Measurements from ENCODE around the gene SERTAD1. TPM values are rescaled to one million over a fixed set of nuclear protein-coding genes. Genes with fewer than 3 reads are reported as not detected.
"Not testable (repeated sequence)": the region's sequence is repeated elsewhere in the genome, so short reads cannot be mapped to it uniquely, and the experiment has no call there.

SERTAD1 gene
- total and polyA plus RNA-seq, 5 experiments from 2014 or later = 2.6 to 10.4 (median 6.2) TPM

DNA sequence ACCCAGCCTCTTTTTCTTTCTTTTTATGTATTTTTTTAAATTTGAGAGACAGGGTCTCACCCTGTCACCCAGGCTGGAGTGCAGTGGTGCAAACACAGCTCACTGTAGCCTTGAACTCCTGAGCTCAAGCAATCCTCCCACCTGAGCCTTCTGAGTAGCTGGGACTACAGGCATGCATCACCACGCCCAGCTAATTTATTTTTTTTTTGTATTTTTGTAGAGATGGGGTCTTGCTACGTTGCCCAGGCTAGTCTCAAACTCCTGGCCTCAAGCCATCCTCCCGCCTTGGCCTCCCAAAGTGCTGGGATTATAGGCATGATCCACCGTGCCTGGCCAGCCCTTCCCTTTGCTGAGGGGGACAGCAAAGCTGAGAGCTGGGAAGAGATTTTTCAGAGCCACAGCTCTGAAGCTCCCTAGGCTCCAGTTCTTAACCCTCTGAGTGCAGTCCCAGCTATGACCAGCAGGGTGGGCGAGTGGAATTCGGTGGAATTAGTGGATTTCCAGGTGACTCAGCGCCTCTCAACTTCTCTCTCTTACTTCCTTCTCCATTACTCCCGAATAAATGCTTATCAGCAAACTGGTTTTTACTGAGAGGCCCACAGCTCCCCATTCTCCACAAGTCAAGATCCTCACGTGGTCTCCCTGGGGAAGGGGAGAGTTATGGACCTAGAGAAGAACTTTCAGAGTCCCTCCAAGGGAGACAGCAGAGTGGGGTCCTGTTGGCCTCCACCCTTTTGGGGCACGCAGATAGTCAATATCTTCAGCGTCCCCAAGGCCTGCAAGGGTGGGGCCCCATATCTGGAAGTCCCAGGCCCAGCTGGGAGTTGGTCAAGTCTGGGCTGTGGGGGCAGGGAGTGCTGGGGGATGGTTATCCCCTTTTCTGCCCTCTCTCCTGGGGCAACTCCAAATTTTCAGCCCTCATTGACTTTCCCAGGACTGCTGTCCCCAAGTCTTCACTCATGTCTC lies 38.5 kb upstream of the SERTAD1 start:
- H3K27ac Mint-ChIP-seq = peak overlapping the region in 6 of 10 donors; percentile 35 to 96 (median 86)
- POLR2A ChIA-PET = interaction anchor here (0.6 to 3.2 kb wide), 11 partner anchors 16 to 649 kb away, joined by 3 to 21 read pairs (median 6); partner anchors contain the start of genes AKT2, C19orf47, LTBP4 and PLD3

DNA sequence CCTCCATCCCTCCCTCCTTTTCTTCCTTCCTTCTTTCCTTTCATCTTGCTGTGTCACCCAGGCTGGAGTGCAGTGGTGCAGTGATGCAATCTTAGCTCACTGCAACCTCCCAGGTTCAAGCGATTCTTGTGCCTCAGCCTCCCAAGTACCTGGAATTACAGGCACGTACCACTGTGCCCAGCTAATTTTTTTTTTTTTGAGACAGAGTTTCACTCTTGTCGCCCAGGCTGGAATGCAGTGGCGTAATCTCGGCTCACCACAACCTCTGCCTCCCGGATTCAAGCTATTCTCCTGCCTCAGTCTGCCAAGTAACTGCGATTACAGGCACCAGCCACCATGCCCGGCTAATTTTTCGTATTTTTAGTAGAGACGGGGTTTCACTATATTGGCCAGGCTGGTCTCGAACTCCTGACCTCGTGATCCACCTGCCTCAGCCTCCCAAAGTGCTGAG lies 37.8 kb upstream of the SERTAD1 start:
- DNase-seq, ATAC-seq, H3K4me3 Mint-ChIP-seq, H3K36me3 Mint-ChIP-seq, H3K9me3 Mint-ChIP-seq, H3K27ac Mint-ChIP-seq: not testable (repeated sequence)
- peaks cover 25 to 42% (median 28%) of the 10 kb centered on the region in 4 donors for H3K4me1 Mint-ChIP-seq
- POLR2A ChIA-PET = interaction anchor here (0.7 to 3.2 kb wide), 4 partner anchors 20 to 138 kb away, joined by 3 to 21 read pairs (median 15); partner anchors contain the start of genes LTBP4 and SERTAD3
- H3K27me3 Mint-ChIP-seq = peaks cover 5 to 11% (median 8%) of the 10 kb centered on the region in 5 donors

More for the DNA sequence above, 38.5 kb upstream of the SERTAD1 start:
- no peaks in the 10 kb centered on the region for H3K36me3 Mint-ChIP-seq
- DNase-seq (peak; percentile 46 to 81 (median 63)), ATAC-seq (no peak)
- peak overlapping the region in 9 of 10 donors; percentile 78 to 94 (median 88) for H3K4me3 Mint-ChIP-seq
- peaks cover 5 to 11% (median 8%) of the 10 kb centered on the region in 5 donors for H3K27me3 Mint-ChIP-seq
- H3K9me3 Mint-ChIP-seq = no peaks in the 10 kb centered on the region
- H3K4me1 Mint-ChIP-seq = peaks cover 25 to 42% (median 28%) of the 10 kb centered on the region in 4 donors

DNA sequence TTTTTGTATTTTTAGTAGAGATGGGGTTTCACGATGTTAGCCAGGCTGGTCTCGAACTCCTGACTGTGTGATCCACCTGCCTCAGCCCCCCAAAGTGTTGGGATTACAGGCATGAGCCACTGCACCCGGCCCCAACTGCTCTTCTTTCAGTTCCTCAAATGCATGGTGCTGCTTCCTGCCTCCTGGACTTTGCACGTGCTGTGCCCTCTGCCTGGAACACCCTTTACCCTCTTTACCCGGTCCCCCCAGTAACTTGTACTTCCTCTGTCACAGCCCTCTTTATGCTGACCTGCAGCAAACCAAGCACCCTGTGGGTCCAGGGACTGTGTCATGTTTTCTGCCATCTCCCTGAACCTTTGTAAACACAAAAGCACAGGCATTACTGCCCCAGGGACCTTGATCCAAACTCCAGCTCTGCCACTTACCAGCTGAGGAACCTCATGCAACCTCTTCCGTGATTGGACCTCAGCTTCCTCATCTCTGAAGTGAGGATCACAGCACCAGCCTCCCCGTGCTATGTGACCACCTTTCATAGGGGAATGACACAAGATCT lies 36.0 kb upstream of the SERTAD1 start:
- no peak for DNase-seq
- POLR2A ChIA-PET = no interaction called here
- peaks cover 0 to 2% (median 0%) of the 10 kb centered on the region in 3 donors for H3K36me3 Mint-ChIP-seq
- ATAC-seq = no peak
- H3K27ac Mint-ChIP-seq = peak overlapping the region in 3 of 10 donors; percentile 22 to 70 (median 34)
- peaks cover 25 to 42% (median 27%) of the 10 kb centered on the region in 4 donors for H3K4me1 Mint-ChIP-seq
- H3K27me3 Mint-ChIP-seq = peaks cover 4 to 8% (median 5%) of the 10 kb centered on the region in 5 donors
- H3K4me3 Mint-ChIP-seq = peak overlapping the region in 1 of 10 donors; percentile 15
- no peaks in the 10 kb centered on the region for H3K9me3 Mint-ChIP-seq

DNA sequence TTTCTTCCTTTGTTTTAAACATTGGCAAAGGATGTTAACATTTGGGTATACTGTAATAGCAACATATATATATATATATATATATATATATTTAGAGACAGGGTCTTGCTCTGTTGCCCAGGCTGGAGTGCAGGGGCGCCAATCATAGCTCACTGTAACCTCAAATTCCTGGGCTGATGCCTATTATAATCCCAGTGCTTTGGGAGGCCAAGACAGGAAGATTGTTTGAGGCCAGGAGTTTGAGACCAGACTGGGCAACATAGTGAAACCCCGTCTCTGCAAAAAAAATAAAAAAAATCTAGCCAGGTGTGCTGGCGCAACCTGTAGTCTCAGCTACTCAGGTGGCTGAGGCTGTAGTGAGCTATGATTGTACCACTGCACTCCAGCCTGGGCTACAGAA lies 34.4 kb upstream of the SERTAD1 start:
- POLR2A ChIA-PET = no interaction called here
- ATAC-seq (no peak), DNase-seq (no peak)
- Mint-ChIP-seq H3K4me3 (no peak overlapping the region), H3K27ac (no peak overlapping the region), H3K36me3 (peaks cover 0 to 2% (median 0%) of the 10 kb centered on the region in 3 donors), H3K27me3 (no peaks in the 10 kb centered on the region), H3K9me3 (no peaks in the 10 kb centered on the region), H3K4me1 (peaks cover 10 to 27% (median 13%) of the 10 kb centered on the region in 4 donors)

DNA sequence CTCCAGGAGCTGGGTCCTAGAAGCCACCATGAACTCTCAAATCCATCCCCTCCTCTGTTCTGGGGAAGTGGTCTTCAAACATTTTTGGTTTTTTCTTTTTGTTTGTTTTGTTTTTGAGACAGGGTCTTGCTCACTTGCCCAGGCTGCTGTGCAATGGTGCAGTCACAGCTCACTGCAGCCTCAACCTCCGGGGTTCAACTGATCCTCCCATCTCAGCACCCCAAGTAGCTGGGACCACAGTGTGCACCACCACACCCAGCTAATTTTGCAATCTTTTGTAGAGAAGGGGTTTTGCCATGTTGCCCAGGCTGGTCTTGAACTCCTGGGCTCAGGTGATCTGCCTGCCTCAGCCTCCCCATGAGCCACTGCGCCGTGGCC lies 32.8 kb upstream of the SERTAD1 start:
- DNase-seq (no peak), ATAC-seq (no peak)
- Mint-ChIP-seq H3K27me3 (no peaks in the 10 kb centered on the region), H3K9me3 (no peaks in the 10 kb centered on the region), H3K27ac (no peak overlapping the region), H3K36me3 (peaks cover 0 to 2% (median 0%) of the 10 kb centered on the region in 3 donors), H3K4me3 (no peak overlapping the region), H3K4me1 (peaks cover 0 to 18% (median 5%) of the 10 kb centered on the region in 4 donors)
- POLR2A ChIA-PET = no interaction called here

DNA sequence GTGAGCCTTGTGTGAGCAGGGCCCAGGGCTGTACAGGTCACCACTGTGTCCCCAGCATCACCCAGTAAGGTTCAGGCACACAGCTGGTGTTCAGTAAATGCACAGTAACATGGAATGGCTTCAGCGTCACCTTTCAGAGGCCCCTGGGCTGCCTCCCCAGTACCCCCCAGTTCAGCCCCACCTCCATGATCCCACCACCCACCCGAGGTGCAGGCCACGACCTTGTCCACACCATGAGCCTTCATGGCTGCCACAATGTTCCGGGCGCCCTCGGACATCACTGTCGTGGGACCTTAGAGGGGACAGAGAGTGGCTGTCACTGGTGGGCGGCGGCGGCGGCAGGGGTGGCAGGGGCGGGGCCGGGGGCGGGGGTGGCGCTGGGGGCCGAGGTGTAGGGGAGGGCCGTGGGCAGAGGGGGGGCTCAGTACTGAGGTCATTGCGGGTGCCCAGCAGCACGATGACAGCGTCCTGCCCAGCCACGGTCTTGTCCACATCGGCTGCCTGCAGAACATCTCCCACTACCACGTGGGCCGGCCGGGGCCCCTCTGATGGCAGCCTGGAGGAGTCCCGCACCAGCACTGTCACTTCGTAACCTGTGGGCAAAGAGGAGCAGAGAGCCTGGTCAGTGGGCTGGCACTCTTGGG lies 32.3 kb upstream of the SERTAD1 start:
- H3K4me1 Mint-ChIP-seq = peaks cover 0 to 16% (median 5%) of the 10 kb centered on the region in 4 donors
- no peaks in the 10 kb centered on the region for H3K9me3 Mint-ChIP-seq
- DNase-seq = no peak
- H3K4me3 Mint-ChIP-seq = no peak overlapping the region
- peaks cover 0 to 2% (median 0%) of the 10 kb centered on the region in 3 donors for H3K36me3 Mint-ChIP-seq
- no peak for ATAC-seq
- no peaks in the 10 kb centered on the region for H3K27me3 Mint-ChIP-seq
- no peak overlapping the region for H3K27ac Mint-ChIP-seq
- POLR2A ChIA-PET = no interaction called here

DNA sequence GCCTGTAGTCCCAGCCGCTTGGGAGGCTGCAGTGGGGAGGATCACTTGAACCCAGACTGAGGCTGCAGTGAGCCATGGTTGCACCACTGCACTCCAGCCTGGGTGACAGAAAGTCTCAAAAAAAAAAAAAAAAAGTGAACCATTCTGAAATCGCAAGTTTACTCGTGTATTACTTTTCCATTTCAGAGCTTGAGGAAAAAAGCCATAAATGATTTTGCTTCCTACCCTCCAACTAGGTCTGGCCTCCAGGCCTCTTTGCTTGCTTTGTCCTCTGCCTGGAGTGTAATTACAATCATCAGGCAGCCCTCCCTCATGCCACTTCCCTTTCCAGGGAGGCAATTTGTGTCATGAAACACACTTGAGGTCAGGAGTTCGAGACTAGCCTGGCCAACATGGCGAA lies 31.3 kb upstream of the SERTAD1 start:
- Mint-ChIP-seq H3K36me3 (peaks cover 0 to 2% (median 0%) of the 10 kb centered on the region in 3 donors), H3K9me3 (no peaks in the 10 kb centered on the region), H3K4me3 (no peak overlapping the region), H3K27ac (no peak overlapping the region), H3K4me1 (peaks cover 0 to 11% (median 5%) of the 10 kb centered on the region in 4 donors), H3K27me3 (no peaks in the 10 kb centered on the region)
- no peak for ATAC-seq
- POLR2A ChIA-PET = interaction anchor here (0.7 kb wide), 1 partner anchor 146 kb away, joined by 3 read pairs; no protein-coding TSS in a partner anchor
- no peak for DNase-seq

DNA sequence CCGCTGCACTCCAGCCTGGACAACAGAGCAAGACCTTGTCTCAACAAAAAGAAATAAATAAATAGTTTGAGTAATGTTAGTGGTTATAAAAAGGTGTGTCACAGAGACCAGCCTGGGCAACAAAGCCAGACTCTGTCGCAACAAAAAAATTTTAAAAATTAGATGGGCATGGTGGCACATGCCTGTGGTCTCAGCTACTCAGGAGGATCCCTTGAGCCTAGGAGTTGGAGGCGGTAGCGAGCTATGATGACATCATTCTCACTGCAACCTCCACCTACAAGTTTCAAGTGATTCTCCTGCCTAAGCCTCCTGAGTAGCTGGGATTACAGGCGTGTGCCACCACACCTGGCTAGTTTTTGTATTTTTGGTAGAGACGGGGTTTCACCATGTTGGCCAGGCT lies 28.2 kb upstream of the SERTAD1 start:
- POLR2A ChIA-PET = interaction anchor here (0.6 to 1.3 kb wide), 2 partner anchors 17 to 149 kb away, joined by 3 to 5 read pairs; no protein-coding TSS in a partner anchor
- H3K4me1 Mint-ChIP-seq, H3K36me3 Mint-ChIP-seq, DNase-seq, ATAC-seq, H3K9me3 Mint-ChIP-seq, H3K27me3 Mint-ChIP-seq, H3K4me3 Mint-ChIP-seq, H3K27ac Mint-ChIP-seq: not testable (repeated sequence)

DNA sequence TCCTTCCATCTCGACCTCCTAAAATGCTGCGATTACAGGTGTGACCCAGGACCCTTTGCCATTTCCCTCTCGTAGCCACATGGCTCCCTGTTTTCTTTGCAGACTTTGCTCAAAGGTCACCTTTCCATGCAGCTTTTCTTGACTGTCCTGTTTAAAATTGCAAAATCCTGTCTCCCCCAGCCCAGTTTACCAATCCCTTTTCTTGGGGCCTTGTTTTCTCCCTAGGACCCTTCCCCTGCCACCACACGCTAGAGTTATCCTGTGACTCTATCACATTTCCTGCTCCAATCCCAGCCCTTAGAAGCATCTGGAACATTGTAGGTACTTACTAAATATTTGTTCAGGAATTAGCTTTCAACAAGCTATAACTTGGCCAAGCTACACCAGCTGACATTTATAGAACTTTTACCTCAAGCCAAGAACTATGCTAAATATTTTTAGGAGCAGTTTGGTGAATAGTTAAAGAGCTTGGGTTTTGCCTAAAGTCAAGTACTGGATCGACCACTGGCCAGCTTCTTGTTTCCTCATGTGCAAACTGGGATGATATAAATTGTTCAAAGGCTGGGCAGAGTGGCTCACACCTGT lies 27.5 kb upstream of the SERTAD1 start:
- no peak overlapping the region for H3K4me3 Mint-ChIP-seq
- DNase-seq (no peak), ATAC-seq (no peak)
- H3K27ac Mint-ChIP-seq = no peak overlapping the region
- no peaks in the 10 kb centered on the region for H3K27me3 Mint-ChIP-seq
- H3K9me3 Mint-ChIP-seq = no peaks in the 10 kb centered on the region
- peaks cover 0 to 7% (median 4%) of the 10 kb centered on the region in 3 donors for H3K36me3 Mint-ChIP-seq
- no peaks in the 10 kb centered on the region for H3K4me1 Mint-ChIP-seq
- POLR2A ChIA-PET = interaction anchor here (0.6 to 1.3 kb wide), 2 partner anchors 17 to 148 kb away, joined by 3 to 5 read pairs; no protein-coding TSS in a partner anchor

DNA sequence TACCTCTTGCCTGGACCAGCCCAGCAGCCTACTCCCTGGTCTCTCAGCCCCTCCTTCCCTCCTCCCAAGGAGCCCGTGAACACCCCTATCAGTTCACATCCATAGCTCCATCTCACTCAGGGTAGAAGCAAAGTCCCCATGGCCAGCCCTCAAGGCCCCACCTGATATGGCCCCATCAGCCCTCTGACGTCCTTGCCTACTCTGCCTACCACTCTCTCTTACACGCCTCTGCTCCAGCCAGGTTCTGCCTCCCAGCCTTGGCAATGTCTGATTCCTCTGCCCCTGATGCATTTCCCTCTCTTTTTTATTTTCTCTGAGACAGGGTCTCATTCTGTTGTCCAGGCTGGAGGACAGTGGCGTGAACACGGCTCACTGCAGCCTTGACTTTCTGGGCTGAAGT lies 26.2 kb upstream of the SERTAD1 start:
- ATAC-seq (no peak), DNase-seq (no peak)
- Mint-ChIP-seq H3K9me3 (no peaks in the 10 kb centered on the region), H3K27ac (peak overlapping the region in 1 of 10 donors; percentile 18), H3K27me3 (no peaks in the 10 kb centered on the region), H3K4me3 (no peak overlapping the region), H3K36me3 (peaks cover 0 to 5% (median 4%) of the 10 kb centered on the region in 3 donors), H3K4me1 (no peaks in the 10 kb centered on the region)
- POLR2A ChIA-PET = interaction anchor here (0.6 to 1.0 kb wide), 2 partner anchors 103 to 265 kb away, joined by 3 read pairs; partner anchors contain the start of gene PLD3

DNA sequence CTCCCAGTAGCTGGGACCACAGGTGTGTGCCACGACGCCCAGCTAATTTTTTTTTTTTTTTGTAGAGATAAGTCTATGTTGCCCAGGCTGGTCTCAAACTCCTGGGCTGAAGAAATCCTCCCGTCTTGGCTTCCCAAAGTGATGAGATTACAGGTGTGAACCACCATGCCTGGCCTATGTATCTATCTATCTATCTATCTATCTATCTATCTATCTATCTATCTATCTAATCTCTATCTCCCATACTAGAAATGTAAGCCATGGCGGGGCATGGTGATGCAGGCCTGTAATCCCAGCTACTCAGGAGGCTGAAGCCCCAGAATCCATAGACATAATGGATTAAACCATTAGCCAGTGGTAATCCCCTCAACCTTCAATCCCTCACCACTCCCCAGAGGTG lies 24.9 kb upstream of the SERTAD1 start:
- POLR2A ChIA-PET = interaction anchor here (0.6 kb wide), 1 partner anchor 753 kb away, joined by 3 read pairs; no protein-coding TSS in a partner anchor
- H3K4me1 Mint-ChIP-seq = peaks cover 0 to 1% (median 0%) of the 10 kb centered on the region in 4 donors
- DNase-seq = no peak
- H3K4me3 Mint-ChIP-seq = no peak overlapping the region
- ATAC-seq = no peak
- H3K27me3 Mint-ChIP-seq = no peaks in the 10 kb centered on the region
- no peaks in the 10 kb centered on the region for H3K9me3 Mint-ChIP-seq
- no peak overlapping the region for H3K27ac Mint-ChIP-seq
- peaks cover 0 to 5% (median 4%) of the 10 kb centered on the region in 3 donors for H3K36me3 Mint-ChIP-seq

DNA sequence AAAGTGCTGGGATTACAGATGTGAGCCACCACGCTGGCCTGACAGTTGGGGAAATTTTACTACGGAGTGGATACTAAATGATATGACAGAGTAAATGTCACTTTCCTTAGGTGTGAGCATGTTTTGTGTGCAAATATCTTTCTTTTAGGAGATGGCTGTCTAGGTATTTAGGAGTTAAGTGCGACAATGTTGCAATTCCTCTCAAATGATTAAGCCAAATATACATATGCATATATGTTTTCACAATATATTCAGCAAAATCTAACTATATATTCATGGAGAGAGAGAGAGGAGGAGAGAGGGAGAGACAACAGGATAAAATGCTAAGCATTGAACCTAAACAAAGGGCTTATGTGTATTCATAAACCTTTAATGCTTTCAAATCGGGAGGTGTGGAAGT lies 23.7 kb upstream of the SERTAD1 start:
- Mint-ChIP-seq H3K4me1 (peaks cover 4 to 8% (median 5%) of the 10 kb centered on the region in 4 donors), H3K27me3 (no peaks in the 10 kb centered on the region), H3K27ac (no peak overlapping the region), H3K4me3 (no peak overlapping the region), H3K36me3 (peaks cover 0 to 5% (median 4%) of the 10 kb centered on the region in 3 donors), H3K9me3 (no peaks in the 10 kb centered on the region)
- DNase-seq (no peak), ATAC-seq (no peak)
- POLR2A ChIA-PET = no interaction called here

Measured in naive thymus-derived CD8-positive, alpha-beta T cell (primary cell).